A549 treated with GW870086 at 1 μM for 4 hours (cell line): Measurements from ENCODE around the gene CLCN3. TPM values are rescaled to one million over a fixed set of nuclear protein-coding genes. Genes with fewer than 3 reads are reported as not detected.

Experiments
- total RNA-seq: library from RNA; stranded (reverse); fragments of 200-300 nt; extraction: Qiagen RNA extraction; gene quantifications from 5 replicates; pipeline ENCODE4 v1.2.3, GENCODE V29; 2022; ENCODE audit warnings: low read depth

The CLCN3 gene
- 12.8 to 19.9 TPM (median 18.6 TPM) in 5 replicates for total RNA-seq

DNA sequence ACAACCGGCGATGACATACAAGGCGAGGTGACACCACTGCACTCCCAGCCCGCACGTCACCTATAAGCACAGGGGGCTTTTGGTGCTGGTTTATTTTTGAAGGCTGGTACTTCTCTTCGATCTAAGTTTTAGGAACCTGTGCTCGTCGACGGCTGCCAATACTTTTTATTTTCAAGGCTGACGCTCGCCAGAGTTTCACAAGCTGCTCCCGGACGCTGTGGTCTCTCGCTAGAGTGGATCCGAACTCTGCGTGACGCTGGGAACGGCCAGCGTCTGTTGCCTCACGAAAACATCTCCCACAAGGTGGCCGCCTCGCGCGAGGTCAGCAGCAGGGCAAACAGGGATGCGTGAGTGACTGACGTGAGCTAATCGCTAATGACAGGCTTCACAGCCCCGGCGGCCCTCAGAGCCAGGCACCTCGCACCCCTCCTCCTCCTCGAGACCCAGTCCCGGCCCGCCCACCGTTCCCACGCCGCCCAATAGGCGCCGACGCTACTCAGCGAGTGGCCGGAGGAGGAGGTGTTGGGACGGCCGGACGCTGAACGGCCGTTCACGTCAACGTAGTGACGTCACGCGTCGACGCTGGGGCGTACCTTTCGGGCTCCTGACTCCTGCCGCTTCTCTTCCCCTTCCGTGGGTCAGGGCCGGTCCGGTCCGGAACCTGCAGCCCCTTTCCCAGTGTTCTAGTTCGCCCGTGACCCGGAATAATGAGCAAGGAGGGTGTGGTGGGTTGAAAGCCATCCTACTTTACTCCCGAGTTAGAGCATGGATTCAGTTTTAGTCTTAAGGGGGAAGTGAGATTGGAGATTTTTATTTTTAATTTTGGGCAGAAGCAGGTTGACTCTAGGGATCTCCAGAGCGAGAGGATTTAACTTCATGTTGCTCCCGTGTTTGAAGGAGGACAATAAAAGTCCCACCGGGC is at the start of gene CLCN3:
TSS of gene CLCN3 (plus strand) at position 621 of the 922 bp plus-strand sequence. CDS start 15,351 bp downstream, outside the sequence.

DNA sequence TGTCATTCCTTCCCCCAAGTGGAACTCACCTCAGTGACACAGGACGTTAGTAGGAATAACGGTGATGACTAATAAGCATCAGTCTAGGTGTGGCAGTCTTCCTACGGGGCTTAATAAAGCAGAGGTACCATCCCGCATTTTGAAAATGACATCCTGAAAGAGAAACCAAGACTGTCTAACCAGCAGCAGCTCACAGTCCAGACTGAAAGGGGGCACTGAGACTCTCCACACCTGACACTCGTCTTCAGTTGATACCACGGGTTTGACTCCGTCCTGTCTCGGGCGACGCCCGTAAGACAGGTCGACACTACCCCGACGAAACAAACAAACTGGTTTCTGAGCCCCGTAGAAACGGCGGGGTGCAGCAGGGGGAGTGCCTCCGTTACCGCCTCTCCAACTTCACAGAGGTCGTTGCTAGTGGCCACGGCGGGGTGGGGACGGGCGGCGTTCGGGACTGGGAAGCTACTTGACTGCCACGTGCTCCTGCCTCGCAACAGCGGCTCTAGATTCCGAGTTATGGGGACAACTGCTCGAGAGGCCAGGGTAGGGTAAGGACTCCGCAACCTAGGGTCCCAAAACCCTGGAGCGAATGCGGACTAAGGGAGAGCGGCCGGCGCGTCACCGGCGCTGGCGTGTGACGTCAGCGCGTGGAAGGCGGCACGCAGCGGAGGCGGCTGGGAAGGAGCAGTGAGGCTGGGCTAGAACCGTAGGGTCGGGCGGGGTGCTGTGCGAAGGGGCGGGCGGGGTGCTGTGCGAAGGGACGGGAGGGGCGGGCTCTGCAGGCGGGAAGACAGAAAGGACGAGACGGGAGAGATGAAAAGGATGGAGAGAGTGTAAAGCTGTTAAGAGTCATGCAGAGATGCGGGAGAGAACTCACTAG is 8.1 kb upstream of the CLCN3 start, which contains the start of gene NEK1:
TSS of gene NEK1 (minus strand) at position 593 of the 880 bp plus-strand sequence. CDS start 9,953 bp downstream, outside the sequence.

DNA sequence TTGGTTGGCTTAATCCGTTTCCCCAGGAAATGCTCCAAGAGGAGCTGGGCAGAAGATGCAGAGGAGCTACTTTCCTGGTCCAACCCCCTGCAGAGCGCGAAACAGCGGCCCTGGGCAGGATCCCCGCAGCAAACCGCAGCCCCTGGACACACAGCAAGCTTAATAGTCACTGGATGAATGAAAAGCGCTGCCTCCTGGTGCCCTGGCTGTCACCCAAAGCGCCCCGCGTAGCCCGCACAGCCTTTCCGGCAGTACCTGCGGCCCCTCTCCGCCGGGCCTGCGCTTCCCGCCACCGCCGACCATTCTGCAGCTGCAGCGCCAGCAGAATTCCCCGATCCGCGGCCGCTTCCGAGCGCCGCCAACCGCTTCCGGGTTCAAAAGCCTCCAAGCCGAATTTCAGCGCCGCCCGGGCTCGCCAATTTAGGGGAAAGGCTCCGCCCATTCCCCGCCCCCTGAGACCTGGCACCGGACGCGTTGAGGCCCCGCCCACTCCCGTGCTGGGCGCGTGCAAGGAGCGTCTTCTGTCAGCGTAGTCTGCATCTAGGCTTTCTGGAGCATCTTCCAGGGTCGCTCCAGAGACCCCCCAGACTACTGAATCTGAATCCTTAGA is 137.3 kb downstream of the CLCN3 start, which contains the start of gene HPF1:
TSS of gene HPF1 (minus strand) at position 370 of the 610 bp plus-strand sequence. CDS start at position 303, 67 bp downstream.

Other genes starting within 250 kb of the CLCN3 start
- 2.2 to 3.1 TPM (median 3.0 TPM) in 5 replicates for gene NEK1, start 8.0 kb upstream of the CLCN3 start, total RNA-seq
- 15.5 to 19.4 TPM (median 17.3 TPM) in 5 replicates for gene HPF1, start 137.4 kb downstream of the CLCN3 start, total RNA-seq